Activated CD4-positive, alpha-beta T cell treated with anti-CD3 and anti-CD28 coated beads, Interleukin-2, amount 10 ng/mL, durations not matched to agents 7 days and 5 days (primary cell): ENCODE data around the gene ADH7. TPM values are rescaled to one million over a fixed set of nuclear protein-coding genes. Genes with fewer than 3 reads are reported as not detected.
"Not testable (repeated sequence)": the region's sequence is repeated elsewhere in the genome, so short reads cannot be mapped to it uniquely, and the experiment has no call there.

Experiments used
- CTCF ChIA-PET: fragments of 350-600 bp; sonication (Branson Sonifier 250); formaldehyde crosslinking; loops from one replicate; lab custom pipeline; 2021; ENCODE audit warnings: antibody characterized with exemption; lab: Charles Lee
- POLR2A ChIA-PET: fragments of 350-600 bp; sonication (Branson Sonifier 250); formaldehyde crosslinking; loops from one replicate; lab custom pipeline; 2021; ENCODE audit warnings: antibody characterized with exemption; lab: Charles Lee
- DNase-seq: peaks from one replicate; pipeline ENCODE4 v3.0.0-alpha.2; 2020
- H3K27ac Mint-ChIP-seq: one replicate; pipeline ENCODE4 v1.8.0; 2021; ENCODE audit warnings: mild to moderate bottlenecking, moderate library complexity, mixed read lengths
- H3K27me3 Mint-ChIP-seq: one replicate; pipeline ENCODE4 v1.8.0; 2021; ENCODE audit warnings: mixed read lengths
- H3K36me3 Mint-ChIP-seq: one replicate; pipeline ENCODE4 v1.8.0; 2021; ENCODE audit warnings: low read depth, mixed read lengths
- H3K4me1 Mint-ChIP-seq: one replicate; pipeline ENCODE4 v1.8.0; 2021; ENCODE audit warnings: mixed read lengths
- H3K4me3 Mint-ChIP-seq: one replicate; pipeline ENCODE4 v1.8.0; 2021; ENCODE audit warnings: mild to moderate bottlenecking, moderate library complexity, mixed read lengths
- H3K9me3 Mint-ChIP-seq: one replicate; pipeline ENCODE4 v1.8.0; 2021; ENCODE audit warnings: mixed read lengths
- total RNA-seq, 2 experiments: library from RNA; stranded (reverse); gene quantifications; one replicate each; pipeline ENCODE4 v1.2.3, GENCODE V29; 2021

ADH7 gene
- total RNA-seq, 2 experiments from 2014 or later, result not detected

DNA sequence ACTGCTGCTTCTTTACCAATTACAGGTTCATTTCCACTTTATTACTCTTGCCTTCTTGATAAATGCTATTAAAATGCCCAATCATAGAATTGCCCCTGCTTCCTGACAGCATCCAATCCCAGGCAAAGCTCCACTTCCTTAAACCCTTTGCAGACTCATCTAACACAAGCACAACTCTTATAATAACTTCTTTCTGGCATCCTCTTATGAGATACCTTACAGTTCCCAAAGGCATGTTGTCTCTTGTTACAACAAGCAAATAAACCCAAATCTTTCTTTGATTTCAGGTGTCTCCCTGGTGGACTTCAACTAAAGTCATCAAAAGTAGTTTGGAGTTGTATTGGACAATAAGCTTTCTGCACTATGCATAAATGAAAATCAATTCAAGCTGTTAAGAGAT, 22.5 kb upstream of the ADH7 start:
- peaks cover 8% of the 10 kb centered on the region for H3K9me3 Mint-ChIP-seq
- POLR2A ChIA-PET, result no interaction called here
- H3K27me3 Mint-ChIP-seq, result peaks cover 9% of the 10 kb centered on the region
- DNase-seq, result no peak
- H3K27ac Mint-ChIP-seq, result no peak overlapping the region
- CTCF ChIA-PET, result no interaction called here
- H3K4me3 Mint-ChIP-seq, result no peak overlapping the region
- H3K36me3 Mint-ChIP-seq, result no peaks in the 10 kb centered on the region
- H3K4me1 Mint-ChIP-seq, result no peaks in the 10 kb centered on the region

DNA sequence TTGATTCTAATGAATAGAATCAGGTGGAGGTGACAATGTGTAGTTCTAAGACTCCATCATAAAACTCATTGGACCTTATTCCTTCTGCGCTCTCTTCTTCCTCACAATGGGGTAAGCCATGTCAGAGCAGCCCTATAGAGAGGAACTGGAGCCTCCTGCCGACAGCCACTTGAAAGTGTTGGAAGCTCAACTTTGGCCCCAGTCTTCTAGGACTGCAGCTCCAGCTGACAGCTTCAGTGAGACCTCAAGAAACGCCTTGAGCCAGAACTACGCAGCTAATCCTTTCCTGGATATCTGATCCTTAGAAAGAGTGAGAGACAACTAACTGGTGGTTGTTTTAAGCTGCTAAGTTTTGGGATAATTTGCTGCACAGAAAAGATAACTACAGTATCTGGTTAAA, 22.1 kb upstream of the ADH7 start:
- ChIA-PET POLR2A (no interaction called here), CTCF (no interaction called here)
- H3K27me3 Mint-ChIP-seq, result peaks cover 9% of the 10 kb centered on the region

GRCh38 chr4:99447513-99447912, 12.4 kb upstream of the ADH7 start:
- no peak overlapping the region for H3K4me3 Mint-ChIP-seq
- CTCF ChIA-PET, result no interaction called here
- no peaks in the 10 kb centered on the region for H3K36me3 Mint-ChIP-seq
- no peak for DNase-seq
- H3K4me1 Mint-ChIP-seq, result peaks cover 12% of the 10 kb centered on the region
- peaks cover 21% of the 10 kb centered on the region for H3K27me3 Mint-ChIP-seq
- H3K27ac Mint-ChIP-seq, result no peak overlapping the region
- H3K9me3 Mint-ChIP-seq, result peaks cover 4% of the 10 kb centered on the region
- POLR2A ChIA-PET, result no interaction called here

More for the DNA sequence above, 22.1 kb upstream of the ADH7 start:
- Mint-ChIP-seq H3K27ac (no peak overlapping the region), H3K4me1 (no peaks in the 10 kb centered on the region), H3K9me3 (peaks cover 11% of the 10 kb centered on the region), H3K4me3 (no peak overlapping the region), H3K36me3 (no peaks in the 10 kb centered on the region)
- no peak for DNase-seq

- DNase-seq, result no peak
- POLR2A ChIA-PET, result no interaction called here
- CTCF ChIA-PET, result no interaction called here
- Mint-ChIP-seq H3K4me3 (no peak overlapping the region), H3K9me3 (peaks cover 3% of the 10 kb centered on the region), H3K27ac (no peak overlapping the region), H3K4me1 (peaks cover 12% of the 10 kb centered on the region), H3K27me3 (peaks cover 21% of the 10 kb centered on the region), H3K36me3 (no peaks in the 10 kb centered on the region)
These were observed 11.9 kb upstream of the ADH7 start for GRCh38 chr4:99447079-99447478.

DNA sequence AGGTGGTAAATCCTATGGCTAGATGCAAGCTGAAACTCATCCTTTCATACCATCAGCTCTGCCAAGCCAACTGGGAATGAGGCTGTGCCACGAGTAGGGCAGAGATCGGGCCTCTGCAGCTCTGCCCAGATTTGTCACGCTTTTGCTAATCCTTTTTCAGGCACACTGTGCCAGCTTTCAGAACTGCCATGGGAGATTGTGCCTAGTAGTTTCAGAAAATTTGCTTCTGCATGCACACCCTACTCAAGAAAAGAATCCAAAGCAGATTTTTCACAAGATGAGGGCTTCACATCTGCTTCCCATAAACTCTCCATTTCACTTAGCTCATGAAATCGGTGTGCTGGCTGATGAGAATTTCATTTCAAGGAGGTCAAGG, 3.3 kb upstream of the ADH7 start:
- Mint-ChIP-seq H3K4me3 (no peak overlapping the region), H3K4me1 (no peaks in the 10 kb centered on the region), H3K27me3 (peaks cover 7% of the 10 kb centered on the region), H3K9me3 (no peaks in the 10 kb centered on the region), H3K36me3 (no peaks in the 10 kb centered on the region), H3K27ac (no peak overlapping the region)
- ChIA-PET CTCF (no interaction called here), POLR2A (no interaction called here)
- no peak for DNase-seq

- Mint-ChIP-seq H3K4me3 (no peak overlapping the region), H3K36me3 (no peaks in the 10 kb centered on the region), H3K9me3 (no peaks in the 10 kb centered on the region), H3K27ac (no peak overlapping the region), H3K27me3 (peaks cover 7% of the 10 kb centered on the region), H3K4me1 (no peaks in the 10 kb centered on the region)
- ChIA-PET CTCF (no interaction called here), POLR2A (no interaction called here)
- DNase-seq, result no peak
These were observed 2.7 kb upstream of the ADH7 start for GRCh38 chr4:99437723-99438404.

GRCh38 chr4:99436976-99437722, 2.0 kb upstream of the ADH7 start:
- Mint-ChIP-seq H3K27me3 (peaks cover 7% of the 10 kb centered on the region), H3K27ac (no peak overlapping the region), H3K9me3 (no peaks in the 10 kb centered on the region), H3K4me3 (no peak overlapping the region), H3K4me1 (no peaks in the 10 kb centered on the region), H3K36me3 (no peaks in the 10 kb centered on the region)
- ChIA-PET POLR2A (no interaction called here), CTCF (no interaction called here)
- DNase-seq, result no peak

DNA sequence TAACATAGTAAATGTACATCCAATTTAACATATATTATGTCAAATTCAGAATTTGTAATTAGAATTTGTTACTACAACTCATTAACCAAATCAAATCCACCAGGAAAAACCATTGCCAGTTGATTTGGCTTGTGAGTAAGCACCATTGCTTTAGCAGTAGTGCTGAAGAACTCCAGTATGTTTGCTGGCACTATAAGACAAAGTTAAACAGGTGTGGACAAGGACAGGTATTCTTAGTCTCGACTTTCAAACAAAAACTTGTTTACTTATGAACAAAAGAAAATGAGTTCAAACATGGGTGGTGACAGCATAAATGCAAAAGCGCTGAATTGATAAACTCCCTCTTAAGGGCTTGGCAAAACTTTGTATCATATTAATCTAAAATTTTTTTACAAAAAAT, 1.3 kb upstream of the ADH7 start:
- CTCF ChIA-PET, result no interaction called here

GRCh38 chr4:99430106-99430505, 5.0 kb downstream of the ADH7 start:
- H3K27me3 Mint-ChIP-seq, result peaks cover 3% of the 10 kb centered on the region
- no peak for DNase-seq
- H3K4me1 Mint-ChIP-seq, result no peaks in the 10 kb centered on the region
- H3K9me3 Mint-ChIP-seq, result no peaks in the 10 kb centered on the region
- POLR2A ChIA-PET, result no interaction called here
- H3K36me3 Mint-ChIP-seq, result no peaks in the 10 kb centered on the region
- H3K4me3 Mint-ChIP-seq, result no peak overlapping the region
- CTCF ChIA-PET, result no interaction called here
- no peak overlapping the region for H3K27ac Mint-ChIP-seq

More for the DNA sequence above, 1.3 kb upstream of the ADH7 start:
- H3K36me3 Mint-ChIP-seq, result no peaks in the 10 kb centered on the region
- POLR2A ChIA-PET, result no interaction called here
- H3K4me1 Mint-ChIP-seq, result no peaks in the 10 kb centered on the region
- H3K9me3 Mint-ChIP-seq, result no peaks in the 10 kb centered on the region
- H3K4me3 Mint-ChIP-seq, result no peak overlapping the region
- no peak for DNase-seq
- H3K27me3 Mint-ChIP-seq, result peaks cover 7% of the 10 kb centered on the region
- H3K27ac Mint-ChIP-seq, result no peak overlapping the region

- DNase-seq, result no peak
These were observed 18.0 kb downstream of the ADH7 start for GRCh38 chr4:99417125-99417524.

DNA sequence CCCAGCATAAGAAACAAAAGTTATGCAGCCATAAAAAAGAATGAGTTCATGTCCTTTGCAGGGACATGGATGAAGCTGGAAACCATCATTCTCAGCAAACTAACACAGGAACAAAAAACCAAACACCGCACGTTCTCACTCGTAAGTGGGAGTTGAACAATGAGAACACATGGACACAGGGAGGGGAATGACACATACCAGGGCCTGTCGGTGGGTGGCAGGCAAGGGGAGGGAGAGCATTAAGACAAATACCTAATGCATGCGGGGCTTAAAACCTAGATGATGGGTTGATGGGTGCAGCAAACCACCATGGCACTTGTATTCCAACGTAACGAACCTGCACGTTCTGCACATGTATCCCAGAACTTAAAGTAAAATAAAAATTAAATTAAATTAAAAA, 19.4 kb downstream of the ADH7 start:
- H3K36me3 Mint-ChIP-seq, POLR2A ChIA-PET, H3K27me3 Mint-ChIP-seq, H3K4me3 Mint-ChIP-seq, H3K27ac Mint-ChIP-seq, DNase-seq, H3K9me3 Mint-ChIP-seq, H3K4me1 Mint-ChIP-seq: not testable (repeated sequence)
- CTCF ChIA-PET, result interaction anchor here (1.1 kb wide), 1 partner anchor 10 kb away, joined by 3 read pairs; no protein-coding TSS in a partner anchor

More at GRCh38 chr4:99417125-99417524, 18.0 kb downstream of the ADH7 start:
- Mint-ChIP-seq H3K4me3 (no peak overlapping the region), H3K27me3 (no peaks in the 10 kb centered on the region), H3K9me3 (no peaks in the 10 kb centered on the region), H3K36me3 (no peaks in the 10 kb centered on the region), H3K27ac (no peak overlapping the region), H3K4me1 (no peaks in the 10 kb centered on the region)
- ChIA-PET POLR2A (no interaction called here), CTCF (no interaction called here)

DNA sequence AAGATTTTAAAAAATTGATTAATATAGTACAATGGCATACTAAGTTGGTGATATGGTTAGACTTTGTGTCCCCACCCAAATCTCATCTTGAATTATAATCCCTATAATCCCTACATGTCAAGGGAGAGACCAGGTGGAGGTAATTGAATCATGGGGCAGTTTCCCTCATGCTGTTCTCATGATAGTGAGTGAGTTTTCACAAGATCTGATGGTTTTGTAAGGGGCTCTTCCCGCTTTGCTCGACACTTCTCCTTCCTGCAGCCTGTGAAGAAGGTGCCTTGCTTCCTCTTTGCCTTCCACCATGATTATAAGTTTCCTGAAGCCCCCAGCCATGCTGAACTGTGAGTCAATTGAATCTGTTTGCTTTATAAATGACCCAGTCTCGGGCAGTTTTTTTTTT, 20.2 kb downstream of the ADH7 start:
- CTCF ChIA-PET, result interaction anchor here (1.1 kb wide), 1 partner anchor 10 kb away, joined by 3 read pairs; no protein-coding TSS in a partner anchor
- H3K4me3 Mint-ChIP-seq, H3K27ac Mint-ChIP-seq, H3K4me1 Mint-ChIP-seq, POLR2A ChIA-PET, H3K9me3 Mint-ChIP-seq, DNase-seq, H3K27me3 Mint-ChIP-seq, H3K36me3 Mint-ChIP-seq: not testable (repeated sequence)

GRCh38 chr4:99414401-99414800, 20.7 kb downstream of the ADH7 start:
- no peaks in the 10 kb centered on the region for H3K9me3 Mint-ChIP-seq
- H3K4me1 Mint-ChIP-seq, result no peaks in the 10 kb centered on the region
- no peak for DNase-seq
- no peaks in the 10 kb centered on the region for H3K27me3 Mint-ChIP-seq
- ChIA-PET CTCF (interaction anchor here (0.5 kb wide), 1 partner anchor 752 kb away, joined by 3 read pairs; no protein-coding TSS in a partner anchor), POLR2A (no interaction called here)
- H3K27ac Mint-ChIP-seq, result no peak overlapping the region
- H3K36me3 Mint-ChIP-seq, result no peaks in the 10 kb centered on the region
- no peak overlapping the region for H3K4me3 Mint-ChIP-seq
